ENCODE measurements around the gene MTMR12. TPM values are rescaled to one million over a fixed set of nuclear protein-coding genes. Genes with fewer than 3 reads are reported as not detected.
A peak's percentile ranks its signal among the peaks of the same experiment; 100 is the strongest.

The MTMR12 gene
- total and polyA plus RNA-seq, 2 of the 13 experiments (the other 11 are each of a cell fraction or from before 2014, with no cell fraction given): 23.4 to 36.6 TPM

GRCh38 chr5:32352685-32353084 lies 39.9 kb upstream of the MTMR12 start (continued):
- TF ChIP-seq, protein P1, sequence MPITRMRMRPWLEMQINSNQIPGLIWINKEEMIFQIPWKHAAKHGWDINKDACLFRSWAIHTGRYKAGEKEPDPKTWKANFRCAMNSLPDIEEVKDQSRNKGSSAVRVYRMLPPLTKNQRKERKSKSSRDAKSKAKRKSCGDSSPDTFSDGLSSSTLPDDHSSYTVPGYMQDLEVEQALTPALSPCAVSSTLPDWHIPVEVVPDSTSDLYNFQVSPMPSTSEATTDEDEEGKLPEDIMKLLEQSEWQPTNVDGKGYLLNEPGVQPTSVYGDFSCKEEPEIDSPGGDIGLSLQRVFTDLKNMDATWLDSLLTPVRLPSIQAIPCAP (CRISPR knock-in tag; IDR thresholded peaks at IDR 0.05; ENCODE audit: low read depth): no peak
- no peak for TF ChIP-seq HOXA5 (CRISPR knock-in tag; IDR thresholded peaks at IDR 0.05)
- no peak for TF ChIP-seq MZF1 (CRISPR knock-in tag; IDR thresholded peaks at IDR 0.05; ENCODE audit: borderline replicate concordance)
- TF ChIP-seq ZFY (CRISPR knock-in tag; IDR thresholded peaks at IDR 0.05): 0 out of 2 replicates have a peak, but pooled peaks have one; percentile 23

GRCh38 chr5:32346869-32347268 lies 34.1 kb upstream of the MTMR12 start:
- ATAC-seq (no peak), DNase-seq (ENCODE audit: low spot score) (no peak), FAIRE-seq (no peak)
- H3K79me2 ChIP-seq (ENCODE audit: insufficient read depth, low read length): no peaks in the 10 kb centered on the region
- ChIA-PET CTCF (ENCODE audit: low intra/inter-chr PET ratio, low total read pairs) (no interaction called here), POLR2A (no interaction called here)
- no peak overlapping the region for H3K4me3 ChIP-seq (replicated peaks in 1 of 3; ENCODE audit: insufficient read depth in 1 of 3, low read depth in 2 of 3, low read length in 3 of 3)
- H4K20me1 ChIP-seq (ENCODE audit: insufficient read depth, low read length): no peaks in the 10 kb centered on the region
- no peak overlapping the region for H3K9ac ChIP-seq (ENCODE audit: insufficient read depth, low read depth, low read length)
- peaks cover 25% of the 10 kb centered on the region for H3K4me1 ChIP-seq (ENCODE audit: insufficient read depth, low read length)
- peaks cover 8% of the 10 kb centered on the region for H3K9me3 ChIP-seq (ENCODE audit: low read length)
- TF ChIP-seq ZNF841 (CRISPR knock-in tag; IDR thresholded peaks at IDR 0.05; ENCODE audit: borderline replicate concordance): no peak
- TF ChIP-seq PITX1 (CRISPR knock-in tag; IDR thresholded peaks at IDR 0.05): no peak
- TF ChIP-seq, protein P2, sequence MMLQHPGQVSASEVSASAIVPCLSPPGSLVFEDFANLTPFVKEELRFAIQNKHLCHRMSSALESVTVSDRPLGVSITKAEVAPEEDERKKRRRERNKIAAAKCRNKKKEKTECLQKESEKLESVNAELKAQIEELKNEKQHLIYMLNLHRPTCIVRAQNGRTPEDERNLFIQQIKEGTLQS (CRISPR knock-in tag; IDR thresholded peaks at IDR 0.05): no peak
- no peak for TF ChIP-seq ZNF589 (CRISPR knock-in tag; conservative IDR thresholded peaks at IDR 0.05)
- no peak overlapping the region for H3K4me2 ChIP-seq (ENCODE audit: low read depth, low read length)
- intact Hi-C loops (cut with micrococcal nuclease; ENCODE audit: unreplicated experiment) (no loop called here), in situ Hi-C loops (cut with HindIII; ENCODE audit: extremely low pct_ligation_motif_present, low pct_unique_long_range_greater_than_20kb) (no loop called here)
- H2AFZ ChIP-seq (ENCODE audit: low read length): no peak overlapping the region
- WGBS (ENCODE audit: low lambda C conversion rate): 96% methylated on average over 2 of the region's 2 CpGs
- no peak overlapping the region for H3K27ac ChIP-seq (ENCODE audit: extremely low read length, insufficient read depth, low read length)
- BruUV-seq (replicated peaks): no TSS peak
- H3K27me3 ChIP-seq (ENCODE audit: control insufficient read depth in 1 of 2, insufficient read depth in 2 of 2, low read length in 2 of 2): no peaks in the 10 kb centered on the region
- H3K36me3 ChIP-seq (replicated peaks in 1 of 2; ENCODE audit: control insufficient read depth in 1 of 2, insufficient read depth in 2 of 2, low read length in 2 of 2): no peaks in the 10 kb centered on the region

All from HepG2 (cell line).